ENCODE data around the gene EPDR1.
A peak's percentile ranks its signal among the peaks of the same experiment; 100 is the strongest.

The EPDR1 gene

DNA sequence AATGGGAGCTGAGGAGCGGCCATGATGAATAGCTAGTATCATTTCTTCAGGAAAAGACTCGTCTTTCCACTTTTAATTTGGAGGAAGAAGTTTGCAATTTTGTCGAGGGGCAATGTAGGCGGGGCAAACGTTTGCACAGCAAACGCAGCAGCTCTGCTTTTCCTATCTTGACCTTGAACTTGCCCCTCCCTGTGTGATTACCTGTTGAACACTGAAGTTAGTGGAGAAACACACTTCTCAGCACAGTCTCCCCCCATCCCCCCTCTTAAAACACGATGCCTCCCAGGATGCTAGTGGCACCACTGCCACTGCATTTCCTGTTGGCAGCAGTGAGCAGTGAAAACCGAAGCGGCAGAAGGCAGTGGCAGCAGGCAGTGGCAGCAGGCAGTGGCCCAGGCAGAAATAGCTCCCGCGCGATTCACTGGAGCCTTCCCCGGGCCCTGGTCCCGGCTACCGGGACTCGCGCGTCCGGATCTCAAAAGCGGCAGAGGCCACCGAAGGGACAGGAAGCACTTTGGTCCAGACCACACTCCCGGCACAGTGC is at the start of gene EPDR1:
TSS of gene EPDR1 (plus strand) at position 336 of the 544 bp plus-strand sequence. CDS start 300 bp downstream, outside the sequence.
- DNase-seq (ENCODE audit: low read depth), result no peak

DNA sequence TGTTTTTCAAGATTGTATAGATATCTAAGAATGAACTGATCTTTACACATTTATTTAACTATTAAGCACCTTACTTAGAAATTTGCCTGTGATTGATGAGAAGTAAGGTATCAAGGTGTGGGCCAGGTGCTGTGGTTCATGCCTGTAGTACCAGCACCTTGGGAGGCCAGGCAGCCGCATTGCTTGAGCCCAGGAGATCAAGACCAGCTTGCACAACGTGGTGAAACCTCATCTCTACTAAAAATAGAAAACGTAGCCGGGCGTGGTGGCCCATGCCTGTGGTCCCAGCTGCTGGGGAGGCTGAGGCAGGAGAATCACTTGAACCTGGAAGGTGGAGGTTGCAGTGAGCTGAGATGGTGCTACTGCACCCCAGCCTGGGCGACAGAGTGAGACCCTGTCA is 38.4 kb upstream of the EPDR1 start:
- DNase-seq (ENCODE audit: low read depth), result no peak

DNA sequence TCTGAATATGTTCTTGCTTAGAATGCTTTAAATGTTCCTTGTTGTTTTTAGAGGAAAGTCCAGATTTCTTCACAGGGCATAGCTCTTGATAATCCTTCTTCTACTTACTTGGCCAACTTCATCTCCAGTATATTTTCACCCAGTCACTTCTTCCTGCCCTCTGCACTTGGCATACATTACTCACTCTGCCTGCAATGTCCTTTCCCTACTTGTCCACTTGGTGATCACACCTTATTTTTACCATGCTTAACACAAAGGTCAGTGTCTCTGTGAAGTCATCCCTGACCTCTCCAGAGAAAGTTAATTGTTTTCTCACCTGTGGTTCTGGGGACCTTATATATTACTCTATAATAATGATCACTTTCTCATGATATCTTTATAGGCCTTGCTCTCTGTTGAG is 27.1 kb upstream of the EPDR1 start:
- DNase-seq (ENCODE audit: low read depth), result no peak

DNA sequence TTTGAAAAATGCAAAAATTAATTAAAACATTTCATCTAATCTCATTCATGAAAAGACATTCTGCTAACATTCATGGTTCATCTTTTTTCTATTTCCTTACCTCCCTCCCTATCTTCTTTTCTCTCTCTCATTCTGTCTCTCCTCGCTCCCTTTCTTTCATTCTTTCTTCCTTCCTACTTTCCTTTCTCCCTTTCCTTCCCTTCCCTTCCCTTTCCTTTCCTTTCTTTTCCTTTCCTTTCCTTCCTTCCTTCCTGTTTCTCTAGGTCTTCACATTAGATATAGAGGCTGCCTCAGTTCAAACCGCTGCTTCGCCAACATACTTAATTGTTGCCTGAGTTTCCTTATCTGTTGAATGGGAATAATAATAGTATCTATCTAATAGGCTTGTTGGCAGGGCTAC is 25.8 kb upstream of the EPDR1 start:
- DNase-seq (ENCODE audit: low read depth), result no peak

DNA sequence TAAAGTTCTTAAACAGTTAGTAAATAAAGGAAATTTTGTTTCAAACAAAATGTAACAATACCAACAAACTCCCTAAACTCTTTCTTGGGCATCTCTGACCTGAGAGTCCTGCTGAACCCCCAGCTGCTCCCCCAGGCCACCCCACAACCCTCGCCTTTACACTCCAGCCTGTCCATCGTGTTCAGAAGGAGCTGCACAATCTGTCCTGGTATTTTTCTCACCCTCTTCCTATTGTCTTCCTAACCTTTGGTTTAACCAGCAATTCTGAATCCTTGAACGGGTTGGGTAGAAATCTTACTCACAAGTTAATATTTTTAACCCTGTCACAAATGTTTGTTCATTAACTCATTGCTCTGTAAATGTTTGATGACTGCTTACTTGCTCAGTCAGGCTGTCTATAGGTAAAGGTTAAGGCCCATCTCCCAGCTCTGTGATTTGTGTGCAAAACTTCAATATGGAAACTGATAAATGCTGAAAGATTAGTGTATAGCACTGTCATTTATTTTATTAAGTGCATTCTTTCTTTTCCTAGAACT is 20.7 kb upstream of the EPDR1 start:
- no peak for DNase-seq (ENCODE audit: low read depth)

DNA sequence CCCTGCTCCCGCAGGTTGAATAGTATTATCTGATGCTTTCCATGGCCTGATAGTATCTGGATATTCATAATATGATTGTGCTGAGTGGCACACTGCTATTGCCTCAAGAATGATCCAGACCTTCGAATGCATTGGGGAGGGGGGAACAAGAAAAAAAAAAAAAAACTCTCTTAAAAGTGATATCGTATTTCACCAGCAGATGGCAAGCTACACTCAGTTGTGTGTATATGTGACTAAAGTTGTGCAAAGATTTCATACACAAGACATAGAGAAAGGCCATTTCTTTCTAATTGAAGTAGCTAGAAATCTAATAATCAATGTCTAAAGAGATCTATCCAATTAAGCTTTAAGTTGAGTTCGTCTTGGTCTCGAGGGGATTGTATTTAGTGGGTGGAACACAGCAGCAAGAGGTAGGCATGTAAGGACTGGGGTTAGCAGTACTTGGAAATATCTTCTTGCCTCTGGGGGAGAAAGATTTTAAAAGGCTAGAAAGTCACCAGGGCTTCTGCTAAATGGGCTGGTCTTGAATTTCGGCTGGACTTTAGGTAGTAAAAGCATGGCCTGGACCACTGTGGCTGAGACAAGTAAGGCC is 19.1 kb upstream of the EPDR1 start:
- DNase-seq (ENCODE audit: low read depth), result no peak

DNA sequence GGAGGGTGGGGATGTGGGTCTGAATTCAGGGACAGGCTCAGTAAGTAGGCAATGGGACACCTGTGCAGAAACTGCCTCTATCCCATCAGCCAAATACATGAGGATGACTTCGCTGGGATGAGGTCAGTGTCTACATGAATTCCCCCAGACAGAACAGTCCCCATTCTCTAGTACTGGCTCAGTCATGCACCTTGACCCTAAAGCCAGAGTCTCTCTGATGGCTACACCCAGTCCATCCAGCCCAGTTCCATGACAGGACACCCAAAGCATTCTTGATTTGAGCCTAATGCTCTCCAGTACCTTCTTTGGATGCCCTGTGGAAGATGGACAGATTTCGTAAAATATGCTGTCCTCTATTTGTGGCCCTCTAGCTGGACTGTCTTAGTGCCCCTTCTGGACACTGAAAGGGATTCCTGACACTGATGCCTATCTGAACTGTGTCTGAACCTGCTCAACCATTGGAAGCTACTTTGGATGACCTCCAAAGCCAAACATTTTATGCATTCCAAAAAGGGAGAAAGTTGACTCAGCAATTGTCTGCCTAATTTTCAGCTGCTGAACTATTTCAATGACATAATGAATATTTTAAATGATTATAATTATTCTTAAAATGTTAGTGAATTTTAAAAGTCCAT is 18.4 kb upstream of the EPDR1 start:
- no peak for DNase-seq (ENCODE audit: low read depth)

DNA sequence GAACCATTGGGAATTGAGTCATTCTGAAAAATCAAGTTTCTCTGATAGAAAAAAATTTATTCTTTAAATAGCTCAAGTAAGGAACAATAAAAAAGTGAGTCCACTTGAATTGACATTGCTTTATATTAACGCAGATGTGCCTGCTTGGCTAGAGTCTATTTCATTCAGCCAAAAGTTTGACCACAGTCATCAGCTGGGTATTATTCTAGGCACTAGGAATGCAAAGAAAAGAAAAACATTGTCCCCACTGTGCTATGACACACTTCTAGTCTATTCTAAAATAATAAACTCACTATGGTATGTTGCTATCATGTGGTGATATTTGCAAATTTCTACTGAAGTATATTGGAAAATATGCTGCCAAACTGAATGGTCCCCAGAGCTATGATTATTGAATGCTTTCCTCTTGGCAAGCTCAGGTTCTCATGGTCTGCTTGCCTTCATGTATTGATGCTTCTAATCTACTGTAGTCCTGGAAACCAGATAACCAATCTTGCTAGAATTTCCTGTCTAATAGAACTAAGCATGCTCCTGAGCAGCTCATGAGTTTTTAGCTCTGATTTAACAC is 12.1 kb upstream of the EPDR1 start:
- peak; percentile 93 for DNase-seq (ENCODE audit: low read depth)

DNA sequence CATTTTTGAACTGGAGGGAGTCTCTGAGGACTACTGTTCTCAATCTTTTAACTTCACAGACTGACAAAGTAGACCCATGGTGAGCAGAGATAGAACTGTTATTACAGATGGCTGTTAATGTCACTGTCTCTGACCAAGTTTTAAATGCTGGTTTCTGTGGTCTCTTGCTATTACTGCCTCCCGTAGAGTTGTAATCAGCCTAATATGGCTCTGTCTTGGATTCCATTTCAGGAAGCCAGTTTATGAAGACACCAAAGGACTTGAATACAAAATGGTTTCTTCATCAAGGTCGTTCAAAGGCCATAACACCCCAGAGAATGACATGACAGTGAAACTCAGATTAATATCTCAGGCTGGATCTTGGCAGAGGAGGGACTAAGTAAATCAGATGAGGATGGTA is 7.7 kb upstream of the EPDR1 start:
- no peak for DNase-seq (ENCODE audit: low read depth)

DNA sequence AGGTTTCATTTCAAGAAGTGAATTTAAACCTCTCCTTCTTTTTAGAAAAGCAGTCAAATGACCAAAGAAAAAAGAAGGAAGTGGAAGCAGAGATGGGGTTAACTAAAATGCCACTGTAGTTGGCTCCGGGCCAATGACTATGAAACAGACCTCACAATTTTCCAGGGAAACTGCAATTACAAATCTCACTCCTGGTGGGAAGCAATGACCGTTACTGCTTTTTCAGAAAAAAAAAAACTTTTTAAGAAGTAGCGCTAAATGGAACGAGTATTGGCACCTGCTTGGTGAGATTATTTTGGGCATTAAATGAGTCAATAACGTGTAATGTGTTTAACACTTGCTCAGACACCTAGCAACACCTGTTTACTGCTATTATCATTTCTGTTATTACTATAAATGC is 5.0 kb upstream of the EPDR1 start:
- no peak for DNase-seq (ENCODE audit: low read depth)

DNA sequence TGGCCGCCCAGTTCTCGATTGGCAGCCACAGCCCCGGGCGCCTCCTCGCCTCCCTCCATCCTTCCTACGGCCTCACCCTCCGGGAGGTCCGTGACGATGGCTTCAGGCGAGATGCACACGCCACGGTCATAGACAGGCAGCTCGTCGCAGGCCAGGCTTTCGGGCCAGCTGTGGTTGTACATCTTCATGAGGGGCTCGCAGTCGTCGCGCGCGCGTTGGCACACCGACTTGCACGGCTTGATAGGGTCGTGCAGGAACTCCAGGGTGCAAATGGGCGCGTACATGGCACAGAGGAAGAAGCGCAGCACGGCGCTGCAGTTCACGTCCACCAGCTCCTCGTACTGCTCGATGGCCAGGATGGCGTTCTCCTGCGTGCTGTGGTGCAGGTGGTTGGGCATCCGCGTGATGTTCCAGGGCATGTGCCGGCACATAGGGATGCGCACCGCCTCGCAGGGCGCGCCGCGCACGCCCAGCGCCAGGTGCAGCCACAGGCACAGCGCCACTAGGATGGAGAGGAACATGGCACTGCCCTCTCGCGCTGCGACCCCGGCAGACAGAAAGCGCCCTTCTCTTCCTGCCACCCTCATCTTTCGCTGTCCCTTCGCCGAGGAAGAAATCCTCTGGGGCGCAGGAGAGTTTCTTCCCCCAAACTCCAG is 4.3 kb upstream of the EPDR1 start:
- DNase-seq (ENCODE audit: low read depth), result no peak

DNA sequence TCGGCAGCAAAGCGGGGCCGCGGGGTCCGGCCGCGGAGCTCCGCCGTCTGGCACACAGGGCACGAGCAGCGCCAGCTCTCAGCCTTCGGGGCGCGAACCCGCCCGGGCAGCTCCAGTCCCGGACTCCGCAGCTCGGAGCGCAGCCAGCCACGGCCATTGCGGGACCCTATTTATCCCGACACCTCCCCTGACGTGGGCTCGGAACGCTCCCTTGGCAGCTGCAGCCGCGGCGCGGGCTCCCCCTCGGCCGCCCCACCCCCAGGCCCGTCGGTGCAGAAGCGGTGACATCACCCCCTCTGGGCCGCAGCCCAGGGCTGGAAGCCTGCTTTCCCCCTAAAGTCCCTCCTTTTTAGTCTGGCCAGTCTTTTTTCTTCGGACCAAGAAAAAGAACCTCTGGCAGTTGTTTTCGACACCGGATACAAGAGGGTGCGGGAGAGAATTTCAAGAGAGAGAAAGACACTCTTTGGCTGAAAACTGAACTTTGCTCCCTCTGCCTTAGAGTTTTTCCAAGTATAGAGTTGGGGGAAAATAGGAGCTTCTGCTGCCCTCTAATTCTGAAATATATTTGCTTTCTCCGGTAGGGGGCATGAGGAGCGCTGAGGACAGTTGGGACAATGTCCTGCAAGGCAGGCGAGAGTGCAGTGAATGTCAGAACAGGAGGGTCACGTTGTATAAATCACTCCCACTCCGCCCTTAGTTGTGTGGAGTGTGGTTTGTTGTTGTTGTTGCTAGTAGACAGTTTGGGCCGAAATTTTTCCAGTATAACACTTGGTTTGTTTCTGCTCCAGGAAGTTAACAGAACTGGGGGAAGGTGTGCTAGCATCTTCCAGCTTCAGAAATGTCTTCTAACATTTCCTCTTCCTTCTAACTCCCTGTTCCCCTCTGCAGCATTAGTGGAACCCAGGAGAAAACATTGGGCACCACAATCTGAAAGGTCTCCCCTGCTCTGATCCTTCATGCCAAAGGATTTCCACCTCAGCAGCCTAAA is 3.5 kb upstream of the EPDR1 start, which contains the start of gene SFRP4:
TSS of gene SFRP4 (minus strand) at position 145 of the 988 bp plus-strand sequence. CDS start 280 bp downstream, outside the sequence.
- peak; percentile 77 for DNase-seq (ENCODE audit: low read depth)

DNA sequence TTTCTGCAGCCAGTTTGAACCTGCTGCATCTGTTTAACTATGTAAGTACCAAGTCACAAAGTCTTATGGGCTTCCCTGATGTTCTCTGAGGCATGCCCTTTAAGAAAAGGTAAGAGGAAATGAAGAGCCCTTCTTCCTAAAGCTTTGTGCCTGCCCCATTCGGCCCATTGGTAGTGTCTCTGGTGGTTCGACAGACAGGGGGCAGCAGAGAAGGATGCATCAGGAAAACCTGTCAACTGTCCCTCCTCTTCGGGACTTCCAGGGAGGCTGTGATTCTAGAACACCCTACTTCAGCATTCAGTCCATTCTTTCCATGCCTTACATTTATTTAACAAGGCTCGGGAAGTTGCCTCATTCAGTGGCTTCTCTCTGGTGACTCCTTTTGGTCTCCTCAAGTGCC is 1.9 kb upstream of the EPDR1 start:
- no peak for DNase-seq (ENCODE audit: low read depth)

DNA sequence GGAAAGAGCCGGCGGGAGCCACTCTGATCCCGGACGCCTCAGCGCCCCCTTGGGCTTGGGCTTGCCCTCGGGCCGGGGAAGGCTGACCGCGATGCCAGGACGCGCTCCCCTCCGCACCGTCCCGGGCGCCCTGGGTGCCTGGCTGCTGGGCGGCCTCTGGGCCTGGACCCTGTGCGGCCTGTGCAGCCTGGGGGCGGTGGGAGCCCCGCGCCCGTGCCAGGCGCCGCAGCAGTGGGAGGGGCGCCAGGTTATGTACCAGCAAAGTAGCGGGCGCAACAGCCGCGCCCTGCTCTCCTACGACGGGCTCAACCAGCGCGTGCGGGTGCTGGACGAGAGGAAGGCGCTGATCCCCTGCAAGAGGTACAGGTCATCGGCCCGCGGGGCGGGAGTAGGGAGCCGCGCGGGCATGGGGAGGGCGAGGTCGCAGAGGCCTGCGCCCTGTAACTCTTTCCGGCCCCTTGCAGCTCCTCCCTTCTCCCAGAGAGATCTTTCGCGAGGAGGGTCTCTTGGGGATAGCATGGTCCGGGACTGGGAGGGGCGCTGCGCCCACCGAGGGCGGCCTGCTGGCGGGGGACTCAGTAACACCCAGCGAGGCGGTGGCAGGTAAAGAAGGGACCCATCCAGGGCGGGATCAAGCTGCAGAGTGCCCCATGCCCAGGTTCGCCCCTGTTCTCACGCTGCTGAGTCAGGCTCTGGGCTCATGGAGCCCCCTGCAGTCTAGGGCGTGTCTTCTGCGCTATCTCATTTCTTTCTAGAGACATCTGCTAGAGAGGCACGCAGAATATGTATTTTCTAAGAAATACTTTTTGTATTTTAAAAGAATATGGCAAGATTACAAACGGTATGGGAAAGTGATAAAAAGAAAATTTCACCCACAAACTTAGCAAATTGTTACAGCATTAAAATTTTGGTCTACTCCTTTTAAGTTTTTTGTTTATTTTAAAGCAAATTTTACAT is 687 bp downstream of the EPDR1 start:
- no peak for DNase-seq (ENCODE audit: low read depth)

DNA sequence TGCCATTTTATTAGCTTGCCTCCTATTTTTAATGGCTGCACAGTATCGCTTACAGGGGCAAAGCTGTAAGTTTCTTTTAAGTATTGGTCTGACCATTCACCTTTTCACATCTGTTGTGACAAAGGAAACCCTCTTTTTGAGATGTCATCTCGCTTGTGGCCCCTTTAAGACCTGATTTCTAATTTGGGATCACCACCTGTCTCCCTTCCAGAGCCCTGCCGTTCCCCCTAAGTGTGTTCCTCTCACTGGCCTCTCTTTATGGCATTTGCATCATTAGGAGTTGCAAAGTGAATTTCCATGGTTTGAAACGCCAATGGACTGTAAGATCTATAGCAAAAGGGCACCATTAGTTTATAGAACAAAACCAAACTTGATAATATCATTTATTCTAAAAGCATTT is 1.4 kb downstream of the EPDR1 start:
- no peak for DNase-seq (ENCODE audit: low read depth)

DNA sequence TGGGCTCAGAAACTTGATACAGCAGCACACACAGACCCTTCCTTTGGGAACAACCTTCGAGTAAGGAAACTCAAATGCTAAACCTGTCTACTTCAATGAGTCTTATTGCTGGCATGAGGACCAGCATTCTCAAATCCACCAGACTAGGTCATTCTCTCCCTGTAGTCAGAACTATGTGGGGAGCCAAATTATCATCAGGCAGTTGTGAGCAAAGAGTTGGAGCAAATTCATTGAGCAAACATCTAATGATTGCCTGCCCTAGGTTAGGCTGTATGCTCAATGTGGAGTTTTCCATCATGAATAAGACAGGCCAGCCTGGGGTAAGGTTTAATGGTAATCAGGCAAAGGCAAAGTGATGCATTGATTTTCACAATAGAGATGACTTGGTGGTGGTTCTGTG is 3.6 kb downstream of the EPDR1 start:
- DNase-seq (ENCODE audit: low read depth), result no peak

DNA sequence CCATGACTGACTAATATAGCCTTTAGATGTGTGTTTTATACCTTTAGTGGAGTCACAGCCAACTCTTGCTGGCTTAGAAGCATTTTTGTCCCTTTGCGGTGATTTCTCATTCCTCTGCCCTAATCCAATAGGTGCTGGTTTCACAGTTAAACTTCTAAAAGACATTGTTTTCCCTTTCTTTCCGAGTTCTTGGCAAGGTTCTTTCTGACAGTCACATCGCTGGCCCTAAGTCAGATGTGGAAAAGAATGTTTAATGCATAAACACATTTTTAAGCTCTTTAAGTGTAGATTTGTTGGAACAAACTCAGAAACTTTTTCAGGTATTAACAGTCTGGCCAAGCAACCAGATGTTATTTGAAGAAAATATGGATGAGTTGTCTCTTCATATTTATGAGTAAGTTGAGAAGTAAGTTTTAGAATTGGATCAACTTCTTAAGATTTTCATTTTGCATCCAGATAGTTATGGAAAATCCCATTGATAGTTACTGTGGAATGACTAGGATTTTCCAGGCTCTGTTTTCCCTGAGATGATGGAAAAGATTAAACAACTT is 4.1 kb downstream of the EPDR1 start:
- no peak for DNase-seq (ENCODE audit: low read depth)

DNA sequence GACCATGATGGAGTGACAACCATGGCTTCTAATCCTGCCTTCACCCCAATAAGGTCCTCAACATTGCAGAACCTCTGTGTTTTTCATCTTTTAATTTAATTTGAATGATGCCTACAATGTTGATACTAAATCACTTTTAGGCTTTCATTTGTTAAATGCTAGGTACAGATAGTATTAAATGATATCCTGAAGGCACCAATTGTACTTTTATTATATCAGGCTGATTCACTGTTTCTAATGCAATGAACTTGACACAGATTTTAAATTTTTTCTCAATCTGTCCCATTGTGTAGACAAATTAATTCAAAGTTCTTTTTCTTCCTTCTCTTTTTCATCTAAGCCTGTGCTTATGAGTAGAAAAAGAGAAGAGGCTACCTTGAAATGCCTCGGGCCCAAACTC is 5.2 kb downstream of the EPDR1 start:
- DNase-seq (ENCODE audit: low read depth), result no peak

DNA sequence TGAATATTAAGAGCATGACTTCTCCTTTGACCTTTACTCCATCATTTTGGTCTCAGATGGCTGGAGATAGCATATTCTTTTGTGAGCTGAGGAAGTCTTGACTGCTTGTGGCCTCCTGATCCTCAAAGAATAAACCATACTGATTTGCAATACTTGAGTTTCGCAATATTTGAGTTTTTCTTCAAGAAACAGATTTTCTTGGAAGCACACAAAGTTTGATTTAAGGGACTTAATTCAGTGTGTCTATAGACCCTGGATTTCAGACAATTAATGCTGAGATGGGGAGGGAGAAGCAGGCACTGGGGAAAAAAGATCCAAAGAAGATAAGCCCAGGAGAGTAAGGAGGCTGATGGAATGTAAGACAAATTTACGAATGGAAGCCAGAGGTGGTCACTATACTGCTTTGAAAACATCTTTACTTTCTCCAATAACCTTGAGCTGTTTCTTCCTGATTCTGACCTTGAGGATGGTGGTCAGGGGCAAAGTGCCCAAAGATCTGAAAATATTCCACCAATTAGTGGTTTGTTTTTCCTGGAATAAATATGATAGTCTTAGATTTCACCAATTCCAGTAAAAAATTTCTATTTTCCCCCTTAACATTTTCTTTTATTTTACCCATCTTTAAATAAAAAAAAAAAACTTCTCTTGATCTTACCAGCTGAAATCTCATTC is 7.5 kb downstream of the EPDR1 start:
- DNase-seq (ENCODE audit: low read depth), result peak; percentile 59
